HG03097 (cell line): ENCODE results near the gene APLP1.
"Not testable (repeated sequence)": the region's sequence is repeated elsewhere in the genome, so short reads cannot be mapped to it uniquely, and the experiment has no call there.

Source experiments
- ATAC-seq: cut with Tn5 transposase; IDR thresholded peaks from one replicate; pipeline ENCODE4 v1.9.1; 2021; ENCODE audit not compliant: unreplicated experiment, low FRiP score

The APLP1 gene

GRCh38 chr19:35879770-35880317 lies 11.5 kb downstream of the APLP1 start:
- ATAC-seq, result no peak

- ATAC-seq, result no peak
These were observed 13.9 kb downstream of the APLP1 start for GRCh38 chr19:35882114-35882832.

- ATAC-seq, result no peak
These were observed 15.5 kb downstream of the APLP1 start for GRCh38 chr19:35883882-35884281.

- no peak for ATAC-seq
These were observed 16.9 kb downstream of the APLP1 start for GRCh38 chr19:35885225-35885738.

GRCh38 chr19:35885904-35886303 lies 17.5 kb downstream of the APLP1 start:
- ATAC-seq, result no peak

- no peak for ATAC-seq
These were observed 18.8 kb downstream of the APLP1 start for GRCh38 chr19:35887197-35887596.

- ATAC-seq, result no peak
These were observed 20.0 kb downstream of the APLP1 start for GRCh38 chr19:35888398-35888797.

GRCh38 chr19:35889370-35890112 lies 21.2 kb downstream of the APLP1 start:
- ATAC-seq, result no peak

- ATAC-seq, result no peak
These were observed 21.8 kb downstream of the APLP1 start for GRCh38 chr19:35890113-35890650.

- ATAC-seq, result not testable (repeated sequence)
These were observed 23.4 kb downstream of the APLP1 start for GRCh38 chr19:35891819-35892218.

- ATAC-seq, result no peak
These were observed 26.0 kb downstream of the APLP1 start for GRCh38 chr19:35894342-35894741.

- no peak for ATAC-seq
These were observed 27.7 kb downstream of the APLP1 start for GRCh38 chr19:35895911-35896642.

- no peak for ATAC-seq
These were observed 28.3 kb downstream of the APLP1 start for GRCh38 chr19:35896643-35897040.

- no peak for ATAC-seq
These were observed 29.5 kb downstream of the APLP1 start for GRCh38 chr19:35897706-35898451.

GRCh38 chr19:35898499-35898809 lies 30.1 kb downstream of the APLP1 start:
- ATAC-seq, result no peak

GRCh38 chr19:35899547-35900214 lies 31.3 kb downstream of the APLP1 start:
- ATAC-seq, result peak; percentile 32

- ATAC-seq, result no peak
These were observed 32.8 kb downstream of the APLP1 start for GRCh38 chr19:35901055-35901644.

- ATAC-seq, result no peak
These were observed 33.7 kb downstream of the APLP1 start, which contains the start of gene HCST for GRCh38 chr19:35901854-35902661. Gene HCST, plus strand, starts transcription at chr19:35902529. Its CDS starts 65 bp downstream, at chr19:35902594.
